Right atrium auricular region (tissue), 2 donors: Measurements from ENCODE around the gene ACVR1B. TPM values are rescaled to one million over a fixed set of nuclear protein-coding genes. Genes with fewer than 3 reads are reported as not detected.

Experiments used
- DNase-seq: peaks from one replicate; pipeline ENCODE4 v3.0.0-alpha.2; 2019; ENCODE audit warnings: low spot score
- H3K27ac ChIP-seq, 2 donors: fragments of 200-600 bp; sonication (generic); 1 replicate in 1 of 2; 2 replicates in 1 of 2; pipeline ENCODE4 v1.5.1; 2016 to 2019
- H3K27me3 ChIP-seq, 2 donors: fragments of 200-600 bp; sonication (generic); one replicate each; pipeline versions ENCODE4 v1.5.1 to v1.6.0; 2017 to 2019
- H3K36me3 ChIP-seq: fragments of 200-600 bp; sonication (generic); one replicate; pipeline ENCODE4 v1.5.1; 2016
- H3K4me1 ChIP-seq, 2 donors: fragments of 200-600 bp; sonication (generic); one replicate each; pipeline versions ENCODE4 v1.5.1 to v1.6.0; 2017 to 2019
- H3K4me3 ChIP-seq, 2 donors: fragments of 200-600 bp; sonication (generic); 1 replicate in 1 of 2; 2 replicates in 1 of 2; pipeline ENCODE4 v1.5.1; 2017 to 2019; ENCODE audit warnings: mild to moderate bottlenecking in 1 of 2, moderate library complexity in 1 of 2
- H3K9me3 ChIP-seq, 2 donors: fragments of 200-600 bp; sonication (generic); one replicate each; pipeline ENCODE4 v1.5.1; 2019
- total RNA-seq, 2 donors: library from RNA; depleted of rRNA; stranded (reverse); fragments of >200 nt; gene quantifications; one replicate each; pipeline ENCODE4 v1.1.0, GENCODE V29; 2016
- TF ChIP-seq, protein P1 (sequence below), 2 donors: fragments of 200-600 bp; sonication (generic); IDR thresholded peaks; one replicate each; pipeline ENCODE4 v1.5.1; 2019; ENCODE audit warnings: antibody characterized with exemption in 2 of 2

The ACVR1B gene
- total RNA-seq, 2 donors from 2014 or later: 8.2 to 12.5 TPM

- Histone ChIP-seq H3K36me3 (peaks cover 25% of the 10 kb centered on the region), H3K4me1 (peaks cover 0 to 64% of the 10 kb centered on the region in 2 donors), H3K9me3 (no peaks in the 10 kb centered on the region), H3K27ac (no peak overlapping the region), H3K4me3 (no peak overlapping the region), H3K27me3 (no peaks in the 10 kb centered on the region)
- TF ChIP-seq, protein P1, sequence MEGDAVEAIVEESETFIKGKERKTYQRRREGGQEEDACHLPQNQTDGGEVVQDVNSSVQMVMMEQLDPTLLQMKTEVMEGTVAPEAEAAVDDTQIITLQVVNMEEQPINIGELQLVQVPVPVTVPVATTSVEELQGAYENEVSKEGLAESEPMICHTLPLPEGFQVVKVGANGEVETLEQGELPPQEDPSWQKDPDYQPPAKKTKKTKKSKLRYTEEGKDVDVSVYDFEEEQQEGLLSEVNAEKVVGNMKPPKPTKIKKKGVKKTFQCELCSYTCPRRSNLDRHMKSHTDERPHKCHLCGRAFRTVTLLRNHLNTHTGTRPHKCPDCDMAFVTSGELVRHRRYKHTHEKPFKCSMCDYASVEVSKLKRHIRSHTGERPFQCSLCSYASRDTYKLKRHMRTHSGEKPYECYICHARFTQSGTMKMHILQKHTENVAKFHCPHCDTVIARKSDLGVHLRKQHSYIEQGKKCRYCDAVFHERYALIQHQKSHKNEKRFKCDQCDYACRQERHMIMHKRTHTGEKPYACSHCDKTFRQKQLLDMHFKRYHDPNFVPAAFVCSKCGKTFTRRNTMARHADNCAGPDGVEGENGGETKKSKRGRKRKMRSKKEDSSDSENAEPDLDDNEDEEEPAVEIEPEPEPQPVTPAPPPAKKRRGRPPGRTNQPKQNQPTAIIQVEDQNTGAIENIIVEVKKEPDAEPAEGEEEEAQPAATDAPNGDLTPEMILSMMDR (IDR thresholded peaks at IDR 0.05): no peak
- no peak for DNase-seq
Observed at GRCh38 chr12:51915003-51915625, 36.4 kb upstream of the ACVR1B start.

DNA sequence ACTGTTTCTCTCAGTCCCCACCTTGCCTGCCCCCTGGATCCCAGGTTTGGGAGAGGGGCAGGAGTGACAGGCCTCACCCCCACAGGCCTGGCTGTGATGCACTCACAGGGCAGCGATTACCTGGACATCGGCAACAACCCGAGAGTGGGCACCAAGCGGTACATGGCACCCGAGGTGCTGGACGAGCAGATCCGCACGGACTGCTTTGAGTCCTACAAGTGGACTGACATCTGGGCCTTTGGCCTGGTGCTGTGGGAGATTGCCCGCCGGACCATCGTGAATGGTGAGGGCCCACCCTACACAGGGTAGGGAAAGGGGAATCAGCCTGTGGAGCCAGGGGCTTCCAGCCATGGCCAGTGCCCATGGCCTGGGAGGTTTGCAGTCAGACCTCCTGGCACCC, 35.5 kb upstream of the ACVR1B start:
- H3K36me3 ChIP-seq: peaks cover 25% of the 10 kb centered on the region

GRCh38 chr12:51917041-51917590, 34.4 kb upstream of the ACVR1B start:
- H3K27ac ChIP-seq: peak overlapping the region; percentile 37 to 55
- TF ChIP-seq, protein P1 (IDR thresholded peaks at IDR 0.05): no peak
- peaks cover 0 to 56% of the 10 kb centered on the region in 2 donors for H3K4me1 ChIP-seq
- no peaks in the 10 kb centered on the region for H3K9me3 ChIP-seq
- H3K27me3 ChIP-seq: no peaks in the 10 kb centered on the region
- H3K36me3 ChIP-seq: peaks cover 25% of the 10 kb centered on the region
- no peak for DNase-seq
- H3K4me3 ChIP-seq: no peak overlapping the region

More for the DNA sequence above, 35.5 kb upstream of the ACVR1B start:
- TF ChIP-seq, protein P1 (IDR thresholded peaks at IDR 0.05): no peak
- Histone ChIP-seq H3K27me3 (no peaks in the 10 kb centered on the region), H3K4me1 (peaks cover 0 to 56% of the 10 kb centered on the region in 2 donors), H3K27ac (no peak overlapping the region), H3K4me3 (no peak overlapping the region), H3K9me3 (no peaks in the 10 kb centered on the region)
- no peak for DNase-seq

GRCh38 chr12:51917746-51918453, 33.6 kb upstream of the ACVR1B start:
- TF ChIP-seq, protein P1 (IDR thresholded peaks at IDR 0.05): no peak
- peaks cover 0 to 57% of the 10 kb centered on the region in 2 donors for H3K4me1 ChIP-seq
- H3K27me3 ChIP-seq: no peaks in the 10 kb centered on the region
- H3K4me3 ChIP-seq: no peak overlapping the region
- H3K9me3 ChIP-seq: no peaks in the 10 kb centered on the region
- no peak for DNase-seq
- H3K36me3 ChIP-seq: peaks cover 25% of the 10 kb centered on the region
- peak overlapping the region; percentile 37 to 55 for H3K27ac ChIP-seq

GRCh38 chr12:51920046-51920445, 31.5 kb upstream of the ACVR1B start:
- H3K27ac ChIP-seq: no peak overlapping the region
- no peak overlapping the region for H3K4me3 ChIP-seq
- DNase-seq: no peak
- H3K36me3 ChIP-seq: peaks cover 18% of the 10 kb centered on the region
- peaks cover 0 to 54% of the 10 kb centered on the region in 2 donors for H3K4me1 ChIP-seq
- no peaks in the 10 kb centered on the region for H3K9me3 ChIP-seq
- H3K27me3 ChIP-seq: no peaks in the 10 kb centered on the region
- TF ChIP-seq, protein P1 (IDR thresholded peaks at IDR 0.05): no peak
